HG02840 (cell line): ENCODE measurements around the gene TRMT2A.

ENCODE experiments used
- ATAC-seq: cut with Tn5 transposase; IDR thresholded peaks from one replicate; pipeline ENCODE4 v1.9.1; 2021; ENCODE audit warnings: mild to moderate bottlenecking, moderate library complexity, moderate number of reproducible peaks; ENCODE audit not compliant: unreplicated experiment, low FRiP score

The TRMT2A gene

GRCh38 chr22:20135806-20136602 lies 19.0 kb upstream of the TRMT2A start:
- no peak for ATAC-seq

GRCh38 chr22:20135265-20135664 lies 18.2 kb upstream of the TRMT2A start:
- no peak for ATAC-seq

GRCh38 chr22:20133930-20134549 lies 17.0 kb upstream of the TRMT2A start:
- no peak for ATAC-seq

- ATAC-seq: no peak
These were observed 15.7 kb upstream of the TRMT2A start for GRCh38 chr22:20132686-20133246.

GRCh38 chr22:20131859-20132685 lies 15.0 kb upstream of the TRMT2A start:
- no peak for ATAC-seq

GRCh38 chr22:20131597-20131858 lies 14.5 kb upstream of the TRMT2A start, which contains the start of gene ZDHHC8:
TSS of gene ZDHHC8 (plus strand) at chr22:20131804. CDS start at chr22:20131948, 144 bp downstream.
- ATAC-seq: no peak

- ATAC-seq: peak; percentile 49
These were observed 13.9 kb upstream of the TRMT2A start for GRCh38 chr22:20130731-20131596.

GRCh38 chr22:20130319-20130718 lies 13.3 kb upstream of the TRMT2A start:
- ATAC-seq: no peak

GRCh38 chr22:20129747-20130014 lies 12.7 kb upstream of the TRMT2A start:
- no peak for ATAC-seq

- ATAC-seq: no peak
These were observed 12.1 kb upstream of the TRMT2A start for GRCh38 chr22:20128902-20129746.

GRCh38 chr22:20128619-20128901 lies 11.5 kb upstream of the TRMT2A start:
- no peak for ATAC-seq

- no peak for ATAC-seq
These were observed 11.0 kb upstream of the TRMT2A start for GRCh38 chr22:20127869-20128618.

- ATAC-seq: no peak
These were observed 10.4 kb upstream of the TRMT2A start for GRCh38 chr22:20127318-20127868.

GRCh38 chr22:20126284-20127029 lies 9.4 kb upstream of the TRMT2A start:
- no peak for ATAC-seq

GRCh38 chr22:20125201-20126174 lies 8.5 kb upstream of the TRMT2A start:
- no peak for ATAC-seq

GRCh38 chr22:20124083-20124787 lies 7.2 kb upstream of the TRMT2A start:
- no peak for ATAC-seq
